PFSK-1 (cell line): ENCODE results near the gene EXPH5.

Source experiments
- POLR2AphosphoS5 ChIP-seq: IDR thresholded peaks from 2 replicates; pipeline ENCODE4 v1.6.1; 2012; ENCODE audit warnings: low read depth, mild to moderate bottlenecking, control low read depth, low read length, moderate library complexity
- SIN3A ChIP-seq: IDR thresholded peaks from 2 replicates; pipeline ENCODE4 v1.6.1; 2012; ENCODE audit warnings: mild to moderate bottlenecking, low read length, moderate library complexity, borderline replicate concordance; ENCODE audit not compliant: insufficient read depth
- TAF1 ChIP-seq: IDR thresholded peaks from 2 replicates; pipeline ENCODE4 v1.6.1; 2012; ENCODE audit warnings: low read length, control low read depth, borderline replicate concordance; ENCODE audit not compliant: insufficient read depth
- TF ChIP-seq, protein P1 (sequence below), 2 experiments: IDR thresholded peaks; 2 replicates each; pipeline versions ENCODE4 v1.6.1 to v1.8.0; 2011 to 2012; ENCODE audit warnings: low read depth in 2 of 2, low read length in 2 of 2, control low read depth in 1 of 2, inconsistent platforms in 1 of 2, mild to moderate bottlenecking in 1 of 2, moderate library complexity in 1 of 2; ENCODE audit not compliant: insufficient read depth in 1 of 2

DNA sequence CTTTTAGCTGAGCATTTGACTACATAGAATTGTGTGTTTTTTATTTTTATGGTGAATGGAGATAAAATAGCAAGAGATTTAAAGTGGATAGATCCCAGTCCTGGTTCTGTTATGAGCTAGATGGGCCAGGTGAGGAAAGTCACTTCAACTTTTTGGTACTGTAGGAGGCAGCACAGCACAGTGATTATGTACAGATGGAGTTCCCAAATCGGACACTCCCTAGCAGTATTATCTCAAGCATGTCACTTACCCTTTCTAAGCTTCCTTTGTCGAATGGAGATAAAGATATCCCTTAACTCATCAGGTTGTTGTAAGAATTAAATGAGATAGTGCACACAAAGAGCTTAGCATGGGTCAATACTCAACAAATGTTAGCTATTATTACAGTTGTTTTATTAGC is 5.3 kb downstream of the EXPH5 start:
- no peak for TF ChIP-seq POLR2AphosphoS5
- TF ChIP-seq, protein P1, sequence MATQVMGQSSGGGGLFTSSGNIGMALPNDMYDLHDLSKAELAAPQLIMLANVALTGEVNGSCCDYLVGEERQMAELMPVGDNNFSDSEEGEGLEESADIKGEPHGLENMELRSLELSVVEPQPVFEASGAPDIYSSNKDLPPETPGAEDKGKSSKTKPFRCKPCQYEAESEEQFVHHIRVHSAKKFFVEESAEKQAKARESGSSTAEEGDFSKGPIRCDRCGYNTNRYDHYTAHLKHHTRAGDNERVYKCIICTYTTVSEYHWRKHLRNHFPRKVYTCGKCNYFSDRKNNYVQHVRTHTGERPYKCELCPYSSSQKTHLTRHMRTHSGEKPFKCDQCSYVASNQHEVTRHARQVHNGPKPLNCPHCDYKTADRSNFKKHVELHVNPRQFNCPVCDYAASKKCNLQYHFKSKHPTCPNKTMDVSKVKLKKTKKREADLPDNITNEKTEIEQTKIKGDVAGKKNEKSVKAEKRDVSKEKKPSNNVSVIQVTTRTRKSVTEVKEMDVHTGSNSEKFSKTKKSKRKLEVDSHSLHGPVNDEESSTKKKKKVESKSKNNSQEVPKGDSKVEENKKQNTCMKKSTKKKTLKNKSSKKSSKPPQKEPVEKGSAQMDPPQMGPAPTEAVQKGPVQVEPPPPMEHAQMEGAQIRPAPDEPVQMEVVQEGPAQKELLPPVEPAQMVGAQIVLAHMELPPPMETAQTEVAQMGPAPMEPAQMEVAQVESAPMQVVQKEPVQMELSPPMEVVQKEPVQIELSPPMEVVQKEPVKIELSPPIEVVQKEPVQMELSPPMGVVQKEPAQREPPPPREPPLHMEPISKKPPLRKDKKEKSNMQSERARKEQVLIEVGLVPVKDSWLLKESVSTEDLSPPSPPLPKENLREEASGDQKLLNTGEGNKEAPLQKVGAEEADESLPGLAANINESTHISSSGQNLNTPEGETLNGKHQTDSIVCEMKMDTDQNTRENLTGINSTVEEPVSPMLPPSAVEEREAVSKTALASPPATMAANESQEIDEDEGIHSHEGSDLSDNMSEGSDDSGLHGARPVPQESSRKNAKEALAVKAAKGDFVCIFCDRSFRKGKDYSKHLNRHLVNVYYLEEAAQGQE (IDR thresholded peaks at IDR 0.05; ENCODE audit: insufficient read depth in 1 of 2, low read depth in 2 of 2, low read length in 2 of 2) = no peak
- no peak for TF ChIP-seq TAF1
- TF ChIP-seq SIN3A = no peak
